Stimulated activated CD4-positive, alpha-beta T cell treated with anti-CD3 and anti-CD28 coated beads, Interleukin-15, amount 100 ng/mL, for 48 hours (primary cell): Measurements from ENCODE around the gene ORMDL1.

Experiments
- DNase-seq, 2 donors: peaks; one replicate each; pipeline ENCODE4 v3.0.0-alpha.2; 2020; ENCODE audit warnings: low read depth in 2 of 2

The ORMDL1 gene, protein sequence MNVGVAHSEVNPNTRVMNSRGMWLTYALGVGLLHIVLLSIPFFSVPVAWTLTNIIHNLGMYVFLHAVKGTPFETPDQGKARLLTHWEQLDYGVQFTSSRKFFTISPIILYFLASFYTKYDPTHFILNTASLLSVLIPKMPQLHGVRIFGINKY

DNA sequence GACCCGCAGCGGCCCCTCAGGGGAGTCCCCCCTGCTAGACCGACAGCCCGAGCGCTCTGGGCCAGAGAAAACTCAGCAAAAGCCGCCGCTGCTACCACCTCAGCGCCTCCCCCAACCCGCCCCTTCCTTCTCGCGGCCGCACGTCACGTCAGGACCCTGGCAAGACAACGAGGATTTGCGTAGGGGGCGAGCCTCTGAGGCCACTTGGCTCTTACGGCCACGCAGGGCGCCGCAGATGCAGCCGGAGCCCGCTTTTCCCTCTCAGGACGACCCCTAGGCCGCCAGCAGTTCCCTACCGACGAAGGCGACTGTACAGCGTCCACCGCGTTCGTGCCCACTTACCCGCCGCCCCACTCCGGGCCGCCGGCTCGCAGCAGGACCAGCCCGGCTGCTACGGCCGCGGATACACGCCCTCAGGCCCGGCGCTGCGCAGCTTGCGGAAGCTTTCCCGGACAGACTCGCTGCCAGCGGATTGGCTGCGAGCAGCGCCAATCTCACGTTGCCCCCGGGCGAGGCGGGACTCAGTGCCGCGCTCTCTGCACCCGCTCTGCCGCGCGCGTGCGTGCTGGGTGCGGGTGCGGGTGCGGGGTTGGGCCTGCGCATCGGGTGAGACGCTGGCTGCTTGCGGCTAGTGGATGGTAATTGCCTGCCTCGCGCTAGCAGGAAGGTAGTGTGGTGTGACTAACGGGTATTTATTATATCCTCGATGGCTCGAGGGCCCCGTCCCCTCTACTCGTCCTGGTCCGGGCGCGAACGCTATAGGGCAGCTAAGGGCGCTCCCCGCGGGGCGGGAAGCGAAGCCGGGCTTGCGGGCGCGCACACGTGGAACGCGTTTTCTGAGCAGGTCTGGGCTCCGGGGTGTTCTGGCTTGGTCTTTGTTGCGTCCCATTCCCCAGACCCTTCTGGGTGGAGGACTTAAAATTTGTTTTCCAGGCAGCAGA, at the start of gene ORMDL1, which contains the start of gene PMS1:
ORMDL1 (minus strand) TSS at position 413 of the 941 bp plus-strand sequence. CDS start 1,744 bp downstream, outside the sequence.
PMS1 (plus strand) TSS at position 524 of the 941 bp plus-strand sequence. CDS start 7,360 bp downstream, outside the sequence.
- peak; percentile 86 to 92 for DNase-seq

DNA sequence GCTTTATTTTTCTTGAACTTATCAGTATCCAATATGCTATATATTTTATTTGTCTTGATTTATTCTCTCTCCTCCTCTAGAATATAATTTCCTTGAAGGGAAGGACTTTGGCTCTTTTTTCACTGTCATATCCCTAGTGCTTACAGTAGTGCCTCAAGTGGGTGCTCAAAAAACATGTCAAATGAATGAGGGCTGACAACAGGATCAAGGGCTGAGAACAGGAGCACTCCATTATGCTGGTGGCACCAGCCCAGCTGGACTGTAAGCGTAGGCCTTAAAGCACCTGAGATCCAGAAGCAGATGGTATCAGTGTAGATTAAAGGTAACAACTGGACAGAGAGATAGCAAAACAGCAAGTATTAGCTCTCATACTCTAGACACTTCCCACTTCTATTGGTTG, 46.4 kb upstream of the ORMDL1 start:
- DNase-seq = no peak

DNA sequence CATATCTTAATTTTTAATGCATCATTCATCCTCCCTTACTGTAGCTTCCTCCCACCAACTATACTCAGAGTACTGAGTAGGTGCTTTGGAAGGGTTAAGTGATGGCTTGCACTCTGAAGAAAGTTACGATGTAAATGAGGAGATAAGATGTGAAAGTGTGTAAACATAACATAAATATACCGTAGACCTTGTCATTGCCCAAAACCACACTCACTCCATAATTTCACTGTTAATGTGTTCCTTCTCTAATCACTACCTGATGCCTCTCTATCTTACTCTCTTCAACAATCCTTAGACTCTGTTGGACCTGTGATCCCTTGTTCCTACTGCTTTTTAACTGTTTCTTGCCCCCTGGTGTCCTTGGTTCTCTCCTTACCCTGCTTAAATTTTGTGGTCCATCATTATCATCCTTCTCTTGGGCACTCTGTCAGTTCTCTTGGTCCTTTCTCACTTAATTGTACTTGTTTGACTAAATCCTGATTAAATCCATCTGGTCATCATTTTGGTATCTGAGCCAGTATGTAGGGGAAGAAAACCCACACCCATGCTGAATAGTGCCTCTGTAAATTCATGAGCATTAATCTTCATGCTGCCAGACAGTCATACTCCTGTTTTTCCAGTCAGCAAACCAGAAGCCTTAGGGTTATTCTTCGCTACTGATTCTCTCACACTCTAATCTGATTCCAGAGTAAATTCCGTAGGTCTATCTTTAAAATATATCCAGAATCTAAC, 45.1 kb upstream of the ORMDL1 start:
- no peak for DNase-seq

DNA sequence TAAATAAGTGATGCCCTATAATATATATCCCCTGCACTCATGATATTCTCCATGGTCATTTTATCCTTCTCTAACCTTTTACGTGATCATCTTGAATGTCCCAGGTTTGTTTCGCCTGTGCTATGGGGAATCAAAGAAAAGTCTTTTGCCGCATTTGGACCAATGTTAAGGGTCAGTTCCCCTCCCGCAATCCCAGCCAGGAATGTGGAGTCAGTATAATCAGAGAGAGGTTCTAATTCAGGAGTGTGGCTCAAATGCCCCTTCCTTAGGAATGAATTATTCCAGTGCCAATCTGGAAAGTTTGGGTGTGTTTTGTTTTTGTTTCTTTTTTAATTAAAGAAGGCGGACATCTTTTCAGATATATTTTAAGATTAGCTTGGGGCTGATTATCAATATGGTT, 41.9 kb upstream of the ORMDL1 start:
- DNase-seq = no peak

DNA sequence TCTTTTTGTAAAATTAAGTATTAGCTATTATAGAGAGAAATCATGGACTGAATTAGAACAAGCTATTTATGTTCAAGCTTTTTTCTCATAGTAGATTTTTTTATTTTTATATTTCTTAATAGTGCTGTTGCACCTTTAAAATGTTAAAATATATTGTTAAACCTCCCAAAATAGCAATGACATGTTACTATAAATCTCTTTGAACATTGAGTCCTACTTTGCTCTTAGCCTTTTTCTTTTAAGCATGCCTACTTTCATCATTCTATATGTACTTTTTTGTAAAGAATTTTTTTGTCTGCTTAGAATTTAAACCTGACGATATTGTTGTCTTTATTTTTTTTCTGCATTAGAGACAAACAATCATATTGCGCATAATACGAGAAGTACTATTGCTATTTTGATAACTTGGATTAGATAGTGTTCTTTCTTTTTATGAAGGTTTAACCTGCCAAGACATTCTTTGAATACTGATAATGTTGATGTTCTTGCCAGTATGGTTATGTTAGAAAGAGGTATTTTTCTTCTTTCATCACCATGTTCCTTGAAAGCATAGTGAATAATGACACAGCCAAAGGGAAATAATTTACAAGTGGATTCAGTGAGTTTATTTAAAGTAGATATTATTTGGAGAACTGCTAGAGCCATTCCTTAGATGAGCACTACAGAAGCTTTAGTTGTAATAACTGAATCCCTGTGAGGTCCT, 40.7 kb upstream of the ORMDL1 start:
- DNase-seq = no peak

DNA sequence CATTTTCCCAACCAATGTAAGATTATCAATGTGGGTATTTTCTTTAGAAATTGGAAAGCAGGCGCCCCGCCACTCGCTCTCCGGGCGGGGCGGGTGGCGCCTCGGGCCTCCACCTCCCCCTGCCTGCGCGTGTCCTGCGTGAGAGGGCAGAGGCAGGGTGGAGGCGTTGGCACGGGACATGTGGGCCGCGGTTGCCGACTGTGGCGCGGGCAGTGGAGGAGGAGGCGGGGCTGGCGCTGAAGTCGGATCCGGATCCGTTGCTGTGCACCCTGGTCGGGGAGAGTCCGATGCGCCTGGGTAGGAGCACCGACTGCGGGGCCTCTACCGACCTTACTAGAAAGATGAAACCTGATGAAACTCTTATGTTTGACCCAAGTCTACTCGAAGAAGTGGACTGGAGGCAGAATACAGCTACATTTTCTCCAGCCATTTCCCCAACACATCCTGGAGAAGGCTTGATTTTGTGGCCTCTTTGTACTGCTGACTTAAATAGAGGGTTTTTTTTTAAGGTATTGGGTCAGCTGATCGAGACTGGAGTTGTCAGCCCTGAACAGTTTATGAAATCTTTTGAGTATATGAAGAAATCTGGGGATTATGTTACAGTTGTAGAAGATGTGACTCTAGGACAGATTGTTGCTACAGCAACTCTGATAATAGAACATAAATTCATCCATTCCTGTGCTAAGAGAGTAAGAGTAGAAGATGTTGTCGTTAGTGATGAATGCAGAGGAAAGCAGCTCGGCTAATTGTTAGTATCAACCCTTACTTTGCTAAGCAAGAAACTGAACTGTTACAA, 38.0 kb upstream of the ORMDL1 start:
- no peak for DNase-seq

DNA sequence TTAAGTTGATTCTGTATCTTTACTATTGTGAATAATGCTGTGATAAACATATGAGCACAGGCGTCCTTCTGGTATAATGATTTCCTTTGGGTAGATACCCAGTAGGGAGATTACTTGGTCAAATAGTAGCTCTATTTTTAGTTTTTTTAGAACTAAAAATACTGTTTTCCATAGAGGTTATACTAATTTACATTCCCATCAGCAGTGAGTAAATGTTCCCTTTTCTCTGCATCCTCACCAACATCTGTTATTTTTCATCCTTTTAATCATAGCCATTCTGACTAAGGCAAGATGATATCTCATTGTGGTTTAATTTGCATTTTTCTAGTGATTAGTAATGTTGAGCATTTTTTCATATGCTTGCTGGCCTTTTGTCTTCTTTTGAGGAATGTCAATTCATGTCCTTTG, 35.2 kb upstream of the ORMDL1 start:
- no peak for DNase-seq

DNA sequence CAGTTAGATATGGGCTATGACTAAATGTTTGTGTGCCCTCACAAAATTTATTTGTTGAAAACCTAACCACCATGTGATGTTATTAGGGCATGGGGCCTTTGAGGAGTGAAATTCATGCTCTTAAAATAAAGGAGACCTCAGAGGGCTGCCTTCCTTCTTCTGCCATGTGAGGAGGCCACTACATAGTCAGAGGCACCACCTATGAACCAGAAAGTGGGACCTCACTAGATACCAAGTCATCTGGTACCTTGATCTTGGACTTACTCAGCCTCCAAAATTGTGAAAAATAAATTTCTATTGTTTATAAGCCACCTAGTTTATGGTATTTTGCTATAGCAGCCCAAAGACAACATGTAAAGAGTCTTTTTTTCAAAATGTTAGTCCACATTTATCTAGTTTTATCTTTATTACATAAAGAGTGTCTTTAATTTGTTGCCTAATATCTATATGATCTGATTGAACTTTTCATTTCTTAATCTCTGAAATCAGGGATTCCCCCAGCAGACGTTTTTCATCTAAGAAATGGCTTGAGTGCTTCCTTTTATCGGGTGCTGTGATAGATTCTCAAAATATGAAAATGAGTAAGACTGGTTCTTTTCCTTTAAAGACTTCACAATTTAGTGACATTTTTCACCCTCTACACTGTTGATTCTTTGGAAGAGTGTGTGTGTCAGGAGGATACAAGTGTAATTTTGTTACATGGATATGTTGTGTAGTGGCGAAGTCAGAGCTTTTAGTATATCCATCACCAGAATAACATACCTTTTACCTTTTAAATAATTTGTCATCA, 34.3 kb upstream of the ORMDL1 start:
- DNase-seq = no peak

DNA sequence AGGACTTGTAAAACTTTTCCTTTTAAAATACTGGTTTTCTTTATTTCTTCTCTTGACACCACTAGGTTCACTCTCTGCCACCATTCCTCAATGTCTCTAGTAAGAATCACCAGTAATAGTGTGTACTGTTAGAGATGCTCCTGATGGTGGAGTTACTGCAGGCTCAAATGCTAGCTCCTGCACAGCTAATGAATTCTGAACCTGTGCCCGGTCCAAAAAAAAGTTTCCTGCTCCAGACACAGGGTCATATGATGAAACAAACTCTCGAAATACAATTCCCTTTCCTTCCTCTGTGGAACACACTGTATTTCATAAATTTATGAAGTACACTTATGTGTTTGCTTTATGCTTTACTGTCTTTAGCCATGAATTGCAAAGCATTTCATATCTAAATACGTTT, 19.3 kb upstream of the ORMDL1 start:
- DNase-seq = no peak

DNA sequence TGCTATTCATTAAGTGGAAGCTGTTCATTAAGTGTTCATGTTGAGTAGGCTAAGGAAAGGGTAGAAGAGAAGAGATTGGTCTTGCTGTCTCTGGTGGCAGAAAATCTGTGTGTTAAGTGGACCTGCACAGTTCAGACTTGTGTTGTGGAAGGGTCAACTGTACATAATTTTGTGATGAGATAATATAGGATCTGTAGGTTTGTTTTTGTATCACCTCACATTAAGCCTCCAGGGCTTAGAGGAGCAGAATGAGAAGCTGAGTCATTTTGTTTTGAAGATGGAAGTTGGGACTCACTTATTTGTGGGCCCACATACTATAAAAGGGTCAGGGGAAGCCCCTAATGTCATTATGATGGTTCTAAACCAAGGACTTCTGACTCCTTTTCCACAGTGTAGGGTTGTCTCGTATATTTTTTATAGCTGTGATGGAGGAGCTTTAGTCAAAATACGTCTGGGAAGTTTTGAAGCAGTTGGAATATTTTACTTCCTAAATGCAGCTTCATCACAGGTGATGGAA, 18.3 kb upstream of the ORMDL1 start:
- DNase-seq = no peak

DNA sequence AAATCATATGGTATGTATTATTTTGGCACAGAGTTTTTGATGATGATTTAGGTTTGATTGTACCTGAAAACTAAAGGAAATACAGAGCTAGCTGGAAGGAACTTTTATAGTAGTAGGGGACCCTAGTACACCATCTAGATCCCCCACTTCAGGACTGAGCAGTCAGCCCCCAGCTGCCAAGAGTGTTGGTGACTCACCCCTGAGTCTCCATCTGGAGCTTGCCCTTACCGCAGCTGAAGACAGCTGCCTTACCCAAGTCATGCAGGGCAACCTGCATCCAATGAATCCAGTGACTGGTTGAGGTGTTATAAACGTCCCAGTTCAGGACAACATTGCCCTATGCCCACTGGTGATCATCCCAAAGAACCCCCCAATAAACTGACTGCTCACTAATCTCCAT, 15.4 kb upstream of the ORMDL1 start:
- DNase-seq = no peak

DNA sequence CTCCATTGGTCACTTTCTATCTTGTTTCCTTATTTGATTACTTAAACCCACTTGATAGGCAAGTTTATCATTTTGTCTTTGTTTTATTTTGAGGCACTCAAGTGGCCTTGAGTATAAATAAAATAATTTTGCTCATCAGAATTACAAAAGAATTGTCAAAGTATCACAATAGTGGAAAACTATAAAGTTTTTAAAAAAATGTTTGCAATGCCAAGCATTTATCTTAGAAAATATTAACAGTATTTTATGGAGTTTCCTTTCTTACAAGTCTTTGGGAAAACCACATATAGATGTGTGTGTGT, 14.8 kb upstream of the ORMDL1 start:
- no peak for DNase-seq

DNA sequence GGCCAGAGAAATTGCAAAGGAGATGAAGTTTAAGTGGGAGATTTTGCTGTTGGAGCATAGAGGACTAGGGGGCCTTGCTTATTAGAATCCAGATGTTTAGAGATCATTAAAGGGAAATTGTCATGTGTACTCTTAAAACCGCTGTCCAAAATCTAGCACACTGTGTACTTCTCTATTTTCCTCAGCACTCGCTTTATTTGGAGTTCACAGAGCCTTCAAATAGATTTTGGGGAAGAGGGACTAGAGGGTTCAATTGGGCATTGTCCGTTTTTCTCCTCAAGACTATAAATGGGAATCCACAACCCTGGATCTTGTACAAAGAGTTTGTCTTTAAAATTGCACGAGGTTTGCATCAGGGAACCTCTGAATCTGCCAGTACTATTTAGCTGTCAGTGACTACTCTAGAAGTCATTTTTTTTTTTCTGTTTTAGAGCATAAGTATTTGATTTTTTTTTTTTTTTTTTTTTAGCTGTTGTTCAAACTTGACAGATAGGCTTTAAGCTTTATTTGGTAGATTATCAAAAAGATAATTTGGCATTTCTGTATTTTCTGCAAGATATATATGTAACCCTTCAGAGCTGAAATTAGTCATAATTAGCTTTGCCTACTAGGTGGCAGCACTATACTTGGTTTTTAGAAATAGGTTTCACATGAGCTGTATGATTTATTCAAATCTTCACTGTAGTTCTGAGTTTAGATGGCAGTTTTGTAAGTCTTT, 14.3 kb upstream of the ORMDL1 start:
- DNase-seq = no peak

DNA sequence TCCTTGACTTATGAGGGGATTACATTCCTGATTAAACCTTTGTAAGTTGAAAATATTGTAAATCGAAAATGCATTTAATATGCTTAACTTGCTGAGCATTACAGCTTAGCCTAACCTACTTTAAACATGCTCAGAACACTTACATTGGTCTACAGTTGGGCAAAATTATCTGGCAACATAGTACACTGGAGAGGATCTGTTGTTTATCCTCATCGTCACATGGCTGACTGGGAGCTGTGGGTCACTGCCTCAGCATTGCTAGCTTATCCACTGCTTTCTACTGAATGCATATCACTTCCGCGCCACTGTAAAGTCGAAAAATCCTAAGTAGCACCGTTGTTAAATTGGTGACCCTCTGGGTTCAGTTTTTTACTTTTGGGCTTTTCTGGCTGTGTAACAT, 13.8 kb upstream of the ORMDL1 start:
- DNase-seq = no peak

DNA sequence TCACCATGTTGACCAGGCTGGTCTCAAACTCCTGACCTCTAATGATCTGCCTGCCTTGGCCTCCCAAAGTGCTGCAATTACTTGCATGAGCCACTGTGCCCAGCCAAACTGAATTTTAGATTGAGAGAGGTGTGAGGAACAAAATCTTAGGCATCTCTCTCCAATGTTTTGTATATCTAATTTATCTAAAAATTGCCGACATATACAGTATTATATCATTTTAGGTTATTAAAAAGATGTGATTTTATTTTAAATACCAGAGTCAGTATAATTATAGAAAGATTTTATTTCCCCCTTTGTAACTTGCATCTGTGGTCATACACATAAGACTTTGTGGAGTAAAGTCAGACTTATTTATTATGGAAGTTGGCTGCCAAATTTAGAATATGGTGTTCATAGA, 10.2 kb upstream of the ORMDL1 start:
- no peak for DNase-seq

DNA sequence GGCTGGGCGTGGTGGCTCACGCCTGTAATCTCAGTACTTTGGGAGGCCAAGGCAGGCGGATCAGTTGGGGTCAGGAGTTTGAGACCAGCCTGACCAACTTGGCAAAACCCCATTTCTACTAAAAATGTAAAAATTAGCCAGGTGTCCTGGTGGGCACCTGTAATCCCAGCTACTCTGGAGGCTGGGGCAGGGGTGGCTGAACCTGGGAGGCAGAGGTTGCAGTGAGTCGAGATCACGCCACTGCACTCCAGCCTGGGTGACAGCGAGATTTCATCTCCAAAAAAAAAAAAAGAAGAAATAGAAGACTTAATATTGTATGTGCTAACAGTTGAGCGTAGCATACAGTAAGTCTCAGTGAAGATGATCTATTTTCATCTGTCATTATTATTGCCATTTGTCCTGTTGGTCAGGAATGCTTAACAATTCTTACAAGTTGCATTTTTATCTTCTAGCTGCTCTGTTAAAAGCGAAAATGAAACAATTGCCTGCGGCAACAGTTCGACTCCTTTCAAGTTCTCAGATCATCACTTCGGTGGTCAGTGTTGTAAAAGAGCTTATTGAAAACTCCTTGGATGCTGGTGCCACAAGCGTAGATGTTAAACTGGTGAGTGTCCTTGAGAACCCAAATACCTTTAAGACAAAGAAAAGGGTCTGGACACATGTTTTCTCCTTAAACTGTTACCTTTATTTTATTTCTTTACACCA, 7.4 kb upstream of the ORMDL1 start:
- DNase-seq = no peak

DNA sequence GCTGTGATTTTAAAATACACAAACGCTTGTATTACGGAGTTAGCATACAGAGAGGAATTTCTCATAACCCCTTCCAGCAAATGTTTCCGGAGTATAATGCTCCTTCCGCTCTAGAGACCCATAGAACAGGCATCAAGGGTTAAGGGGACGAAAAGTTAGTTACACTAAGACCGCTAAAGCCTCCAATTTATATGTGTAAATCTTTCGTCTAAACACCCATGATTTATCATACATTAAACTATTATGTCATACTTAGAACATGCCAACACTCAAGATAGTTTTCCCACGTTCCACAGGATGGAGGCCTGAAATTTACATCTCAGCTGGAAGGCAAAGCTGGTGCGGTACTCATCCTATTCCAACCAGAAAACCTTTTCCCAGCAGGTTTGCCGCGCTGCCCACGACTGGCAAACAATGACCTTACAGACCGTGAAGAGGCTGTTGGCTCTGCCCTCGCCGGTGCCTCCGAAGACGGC, 650 bp downstream of the ORMDL1 start:
- DNase-seq = no peak

DNA sequence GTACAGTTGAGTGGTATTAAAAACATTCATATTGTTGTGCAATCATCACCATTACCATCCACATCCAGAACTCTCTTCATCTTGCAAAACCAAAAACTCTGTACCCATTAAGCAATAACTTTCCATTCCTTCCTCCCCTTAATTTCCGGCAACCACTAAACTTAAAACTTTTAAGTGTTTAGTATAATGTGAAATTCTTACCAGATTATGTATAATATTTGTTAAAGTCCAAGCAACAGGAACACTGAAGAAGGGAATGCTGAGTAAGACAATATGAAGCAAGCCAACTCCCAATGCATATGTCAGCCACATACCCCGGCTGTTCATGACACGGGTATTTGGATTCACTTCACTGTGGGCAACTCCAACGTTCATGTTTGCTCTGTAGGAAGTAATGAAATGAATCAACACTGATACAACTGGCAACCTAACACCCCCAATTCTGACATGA, 1.9 kb downstream of the ORMDL1 start:
- DNase-seq = no peak

DNA sequence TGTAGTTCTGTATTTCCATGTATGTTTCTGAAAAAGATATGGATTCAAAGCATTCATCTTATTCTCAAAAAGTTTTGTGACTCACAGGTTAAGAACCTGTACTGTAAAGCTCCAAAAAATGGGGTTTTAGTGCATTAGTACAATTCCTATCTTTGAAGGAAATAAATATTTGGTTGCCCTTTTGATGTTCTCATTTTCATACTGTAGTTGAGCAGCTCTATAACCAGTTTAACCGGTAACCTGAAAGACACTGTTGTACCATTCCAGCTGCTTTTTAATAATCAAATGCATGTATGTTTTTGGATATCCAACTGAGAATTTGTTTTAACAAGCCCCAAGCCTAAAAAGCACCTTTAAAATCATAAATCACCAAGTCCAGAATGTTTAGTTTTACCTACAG, 11.9 kb downstream of the ORMDL1 start:
- DNase-seq = no peak
